K562 (cell line): ENCODE results near the gene NEIL1. TPM values are rescaled to one million over a fixed set of nuclear protein-coding genes. Genes with fewer than 3 reads are reported as not detected.

Source experiments
- ATAC-seq: fragments of 200-7000 bp; cut with Tn5 transposase; 3 replicates; pipeline ENCODE4 v1.9.1; 2020; ENCODE audit warnings: moderate library complexity
- BruUV-seq: library from RNA; stranded (reverse); fragments of 400-500 nt; replicated peaks from 2 replicates; lab custom pipeline; 2021; lab: Mats Ljungman, UMichigan
- CTCF ChIA-PET: fragments of 300-600 bp; formaldehyde crosslinking; extraction: SDS; loops from one replicate; lab custom pipeline; 2021; ENCODE audit warnings: low intra/inter-chr PET ratio; lab: Yijun Ruan, JAX
- POLR2A ChIA-PET: fragments of 300-600, 350-650 bp; sonication (Branson Sonifier 250); formaldehyde crosslinking; extraction: SDS; loops from one replicate; lab custom pipeline; 2021; ENCODE audit warnings: antibody characterized with exemption, inconsistent platforms; lab: Yijun Ruan, JAX
- DNase-seq, 4 experiments: peaks; one replicate each; pipeline versions ENCODE4 v3.0.0 to v3.0.0-alpha.2; 2011 to 2018; ENCODE audit warnings: low spot score in 3 of 4, mixed read lengths in 3 of 4; ENCODE audit errors: extremely low read depth in 1 of 4
- FAIRE-seq: peaks from 2 replicates; lab custom pipeline; 2011; peaks lifted over from hg19 to GRCh38; lab: Jason Lieb, UNC
- H2AFZ ChIP-seq: 2 replicates; pipeline ENCODE4 v1.6.0; 2011; ENCODE audit warnings: low read depth, low read length, control low read depth, inconsistent platforms
- H3K27ac ChIP-seq: fragments of 200-600 bp; 3 replicates; pipeline ENCODE4 v1.8.0; 2011; ENCODE audit warnings: low read depth, mild to moderate bottlenecking, control low read depth, inconsistent platforms, low read length, moderate library complexity, mixed read lengths; ENCODE audit errors: extremely low read depth
- H3K27me3 ChIP-seq, 2 experiments: fragments of 300-600 bp in 1 of 2; 2 replicates in 1 of 2; 3 replicates in 1 of 2; pipeline versions ENCODE4 v1.6.0 to v1.8.0; 2011; ENCODE audit warnings: inconsistent platforms in 2 of 2, low read length in 2 of 2, mild to moderate bottlenecking in 1 of 2, mixed read lengths in 1 of 2, moderate library complexity in 1 of 2; ENCODE audit not compliant: control insufficient read depth in 2 of 2, insufficient read depth in 2 of 2
- H3K36me3 ChIP-seq: fragments of 300-600 bp; 3 replicates; pipeline ENCODE4 v1.8.0; 2011; ENCODE audit warnings: mild to moderate bottlenecking, low read length, inconsistent platforms; ENCODE audit not compliant: control insufficient read depth, insufficient read depth
- H3K4me1 ChIP-seq, 2 experiments: fragments of 200-600 bp in 1 of 2; replicated peaks in 1 of 2; 2 replicates in 1 of 2; 3 replicates in 1 of 2; pipeline versions ENCODE4 v1.5.1 to v1.8.0; 2011; ENCODE audit warnings: inconsistent platforms in 2 of 2, low read length in 2 of 2, mild to moderate bottlenecking in 1 of 2, mixed read lengths in 1 of 2, moderate library complexity in 1 of 2; ENCODE audit not compliant: control insufficient read depth in 2 of 2, insufficient read depth in 2 of 2
- H3K4me2 ChIP-seq: 2 replicates; pipeline ENCODE4 v1.6.1; 2011; ENCODE audit warnings: low read length, control low read depth, inconsistent platforms, mixed read lengths; ENCODE audit not compliant: insufficient read depth
- H3K4me3 ChIP-seq: fragments of 200-600 bp; sonication (generic), shearing (Covaris generic); 2 replicates; pipeline ENCODE4 v1.5.1; 2016; ENCODE audit warnings: control low read depth, inconsistent platforms
- H3K79me2 ChIP-seq: fragments of 200-600 bp; 3 replicates; pipeline ENCODE4 v1.8.0; 2011; ENCODE audit warnings: low read length, inconsistent platforms; ENCODE audit not compliant: control insufficient read depth, insufficient read depth
- H3K9ac ChIP-seq, 2 experiments: 2 replicates each; pipeline versions ENCODE4 v1.6.0 to v1.6.1; 2011; ENCODE audit warnings: low read depth in 2 of 2, low read length in 2 of 2, control low read depth in 1 of 2, inconsistent platforms in 1 of 2, mild to moderate bottlenecking in 1 of 2, mixed read lengths in 1 of 2; ENCODE audit not compliant: insufficient read depth in 1 of 2
- H3K9me1 ChIP-seq: one replicate; pipeline ENCODE4 v1.6.0; 2011; ENCODE audit warnings: inconsistent platforms, mild to moderate bottlenecking, low read length, moderate library complexity; ENCODE audit not compliant: control insufficient read depth, insufficient read depth
- H3K9me3 ChIP-seq: replicated peaks from 2 replicates; pipeline ENCODE4 v1.5.1; 2011; ENCODE audit warnings: low read depth, low read length, inconsistent platforms; ENCODE audit not compliant: control insufficient read depth, insufficient read depth
- H4K20me1 ChIP-seq: replicated peaks from 2 replicates; pipeline ENCODE4 v1.6.1; 2011; ENCODE audit warnings: low read length, inconsistent platforms, mixed read lengths; ENCODE audit not compliant: control insufficient read depth, insufficient read depth
- ATF2 ChIP-seq: sonication (generic); formaldehyde crosslinking; IDR thresholded peaks from 2 replicates; pipeline ENCODE4 v1.8.1; 2022; ENCODE audit warnings: missing genetic modification reagents
- CREB1 ChIP-seq, 2 experiments: sonication (generic) in 1 of 2; formaldehyde crosslinking in 1 of 2; IDR thresholded peaks; 2 replicates each; pipeline versions ENCODE4 v1.6.1 to v1.8.0; 2012 to 2022; ENCODE audit warnings: inconsistent platforms in 1 of 2, mild to moderate bottlenecking in 1 of 2, missing genetic modification reagents in 1 of 2, moderate library complexity in 1 of 2
- DMBX1 ChIP-seq: fragments of 250-450 bp; sonication (Bioruptor Pico); IDR thresholded peaks from 2 replicates; pipeline ENCODE4 v1.8.0; 2022; ENCODE audit warnings: inconsistent platforms, mild to moderate bottlenecking, moderate library complexity, borderline replicate concordance
- GATAD2B ChIP-seq: fragments of 450-650 bp; IDR thresholded peaks from 2 replicates; pipeline ENCODE4 v1.6.1; 2017; ENCODE audit warnings: mild to moderate bottlenecking, borderline replicate concordance
- SMAD1 ChIP-seq: fragments of 150-350 bp; IDR thresholded peaks from 2 replicates; pipeline ENCODE4 v1.6.1; 2014; ENCODE audit warnings: low read length, low read depth; ENCODE audit not compliant: partially characterized antibody
- SMAD2 ChIP-seq: fragments of 150-350 bp; IDR thresholded peaks from 2 replicates; pipeline ENCODE4 v1.6.1; 2014; ENCODE audit warnings: low read depth, mild to moderate bottlenecking, low read length
- STAG1 ChIP-seq: sonication (generic); formaldehyde crosslinking; IDR thresholded peaks from 2 replicates; pipeline ENCODE4 v1.5.0; 2020; ENCODE audit warnings: missing genetic modification reagents, borderline replicate concordance
- THAP12 ChIP-seq: fragments of 250-450 bp; sonication (Bioruptor Pico); IDR thresholded peaks from 2 replicates; pipeline ENCODE4 v1.9.0; 2021; ENCODE audit warnings: mild to moderate bottlenecking, inconsistent platforms
- TRIM28 ChIP-seq: fragments of 450-650 bp; IDR thresholded peaks from 2 replicates; pipeline ENCODE4 v1.6.1; 2017
- ZNF282 ChIP-seq: sonication (generic); formaldehyde crosslinking; IDR thresholded peaks from 2 replicates; pipeline ENCODE4 v1.8.1; 2023; ENCODE audit warnings: missing genetic modification reagents
- ZNF436 ChIP-seq: fragments of 250-450, 450-650 bp; sonication (Bioruptor Pico); formaldehyde crosslinking; IDR thresholded peaks from 2 replicates; pipeline ENCODE4 v1.7.0; 2020; ENCODE audit warnings: mild to moderate bottlenecking
- WGBS: fragments of 100-300 bp; shearing (Covaris generic); methylation state at CpG from one replicate; pipeline ENCODE4 v1.1.6; 2016; ENCODE audit warnings: low coverage, mixed read lengths; ENCODE audit not compliant: insufficient coverage; ENCODE audit errors: missing lambda C conversion rate; 5-methylcytosine and 5-hydroxymethylcytosine counted together
- in situ Hi-C: fragments of 300-500 bp; cut with MboI; formaldehyde crosslinking; loops from 4 replicates; pipeline ENCODE4 v1.15.0; 2018; ENCODE audit warnings: inconsistent platforms, mixed read lengths
- intact Hi-C: fragments of 100-400 bp; cut with micrococcal nuclease; formaldehyde crosslinking; loops from 2 replicates; pipeline ENCODE4 v1.14.2; 2022
- polyA plus RNA-seq, 8 experiments: library from polyadenylated mRNA; depleted of rRNA in 4 of 8; stranded (reverse) in 5 of 8; unstranded in 3 of 8; fragments of >200 nt; fragmentation: Nextera tagmentation in 2 of 8; fragmentation: Illumina TruSeq in 1 of 8; extraction: Ambion mirVana in 2 of 8; extraction: Trizol in 1 of 8; gene quantifications; 2 replicates each; pipeline versions ENCODE4 v1.2.1 to v1.2.3, GENCODE V29; 2011 to 2014; ENCODE audit warnings: inconsistent platforms in 1 of 8, missing spikeins in 1 of 8
- total RNA-seq, 7 experiments: library from RNA; depleted of rRNA in 6 of 7; stranded (reverse); fragments of >200 nt in 6 of 7; fragmentation: Illumina TruSeq in 2 of 7; extraction: Trizol in 2 of 7; gene quantifications; 2 replicates each; pipeline versions ENCODE4 v1.2.1 to v1.2.3, GENCODE V29; 2011 to 2021; ENCODE audit warnings: low replicate concordance in 1 of 7

Gene NEIL1
- total and polyA plus RNA-seq, 9 of the 15 experiments (the other 6 are each of a cell fraction or from before 2014, with no cell fraction given): 0.14 to 4.3 (median 2.4) TPM

- Histone ChIP-seq H3K9me1 (no peaks in the 10 kb centered on the region), H3K27me3 (no peaks in the 10 kb centered on the region), H2AFZ (no peak overlapping the region), H3K79me2 (peaks cover 26% of the 10 kb centered on the region), H3K4me1 (peaks cover 12 to 25% of the 10 kb centered on the region in 2 experiments; a peak in 4 of 5 replicates), H3K36me3 (peaks cover 83% of the 10 kb centered on the region), H3K4me2 (no peak overlapping the region), H3K9ac (no peak overlapping the region), H4K20me1 (peaks cover 10% of the 10 kb centered on the region), H3K4me3 (no peak overlapping the region), H3K27ac (no peak overlapping the region), H3K9me3 (no peaks in the 10 kb centered on the region)
- intact Hi-C loops: no loop called here
- in situ Hi-C loops: loop anchor here (5.0 kb wide), 1 partner anchor 311 kb away; no protein-coding TSS in a partner anchor
- no peak for TF ChIP-seq ZNF282 (CRISPR knock-in tag)
- TF ChIP-seq STAG1 (CRISPR knock-in tag): no peak
- no peak for TF ChIP-seq THAP12 (CRISPR knock-in tag)
- TF ChIP-seq ATF2: no peak
- no peak for TF ChIP-seq TRIM28
- no peak for TF ChIP-seq DMBX1 (CRISPR knock-in tag)
- no peak for TF ChIP-seq ZNF436 (CRISPR knock-in tag)
- TF ChIP-seq SMAD2: no peak
- TF ChIP-seq CREB1 (IDR thresholded peaks at IDR 0.05): no peak
- no peak for TF ChIP-seq CREB1 (CRISPR knock-in tag; IDR thresholded peaks at IDR 0.05)
- TF ChIP-seq SMAD1: no peak
- TF ChIP-seq GATAD2B: no peak
- WGBS: 92% methylated on average over 3 of the region's 3 CpGs
- DNase-seq (no peak), FAIRE-seq (no peak), ATAC-seq (no peak)
- CTCF ChIA-PET: interaction anchor here (1.2 kb wide), 1 partner anchor 318 kb away, joined by 4 read pairs; no protein-coding TSS in a partner anchor
- POLR2A ChIA-PET: interaction anchor here (0.6 to 0.8 kb wide), 2 partner anchors 328 to 759 kb away, joined by 3 read pairs; no protein-coding TSS in a partner anchor
- no TSS peak for BruUV-seq
Observed at GRCh38 chr15:75366163-75366562, 19.3 kb downstream of the NEIL1 start.
